HCT116 (cell line): Measurements from ENCODE around the gene SNTG2. TPM values are rescaled to one million over a fixed set of nuclear protein-coding genes. Genes with fewer than 3 reads are reported as not detected.

Source experiments
- ATAC-seq: fragments of 200-7000 bp; cut with Tn5 transposase; 2 replicates; pipeline ENCODE4 v1.9.1; 2020; ENCODE audit warnings: mild to moderate bottlenecking, moderate library complexity
- BruUV-seq: library from RNA; stranded (reverse); fragments of 400-500 nt; replicated peaks from 2 replicates; lab custom pipeline; 2021; lab: Mats Ljungman, UMichigan
- CTCF ChIA-PET: fragments of 300-600 bp; sonication (Branson Sonifier 250); formaldehyde crosslinking; loops from one replicate; lab custom pipeline; 2021; ENCODE audit warnings: antibody characterized with exemption; lab: Charles Lee
- POLR2A ChIA-PET: fragments of 300-600, 350-600 bp; sonication (Branson Sonifier 250); formaldehyde crosslinking; loops from one replicate; lab custom pipeline; 2021; ENCODE audit warnings: antibody characterized with exemption; lab: Charles Lee
- RAD21 ChIA-PET, 2 experiments: fragments of 300-600 bp; sonication (Branson Sonifier 250); formaldehyde crosslinking; loops; one replicate each; lab custom pipeline; 2023; ENCODE audit warnings: low total read pairs in 2 of 2; ENCODE audit not compliant: uncharacterized antibody in 2 of 2, unreplicated experiment in 2 of 2, low non-redundant PET in 1 of 2; lab: Charles Lee
- DNase-seq: peaks from one replicate; pipeline ENCODE4 v3.0.0-alpha.2; 2010; ENCODE audit warnings: low read depth, low spot score
- H2AFZ ChIP-seq: fragments of 200-600 bp; shearing (Covaris generic), sonication (generic); 2 replicates; pipeline ENCODE4 v1.6.1; 2017; ENCODE audit warnings: low read depth, mixed run types, mixed read lengths, antibody characterized with exemption, low read length; ENCODE audit not compliant: poor library complexity, severe bottlenecking
- H3K27ac ChIP-seq: 2 replicates; pipeline ENCODE4 v1.5.1; 2012; ENCODE audit warnings: low read depth, low read length
- H3K27me3 ChIP-seq: fragments of 200-600 bp; sonication (generic); 2 replicates; pipeline ENCODE4 v1.6.1; 2016; ENCODE audit warnings: mixed run types, low read length, mixed read lengths; ENCODE audit not compliant: insufficient read depth
- H3K36me3 ChIP-seq, 2 experiments: fragments of 200-500 bp in 1 of 2; fragments of 200-600 bp in 1 of 2; sonication (Bioruptor generic) in 1 of 2; sonication (generic) in 1 of 2; 2 replicates each; pipeline versions ENCODE4 v1.5.1 to v1.6.1; 2014 to 2016; ENCODE audit warnings: low read length in 2 of 2, inconsistent platforms in 1 of 2, mixed read lengths in 1 of 2, mixed run types in 1 of 2; ENCODE audit not compliant: insufficient read depth in 2 of 2, control insufficient read depth in 1 of 2
- H3K4me1 ChIP-seq, 2 experiments: fragments of 200-600 bp in 1 of 2; sonication (generic) in 1 of 2; 2 replicates each; pipeline versions ENCODE4 v1.5.1 to v1.6.1; 2012 to 2017; ENCODE audit warnings: low read length in 2 of 2, inconsistent platforms in 1 of 2, mild to moderate bottlenecking in 1 of 2, mixed read lengths in 1 of 2, mixed run types in 1 of 2, moderate library complexity in 1 of 2; ENCODE audit not compliant: insufficient read depth in 2 of 2, control insufficient read depth in 1 of 2
- H3K4me2 ChIP-seq: fragments of 200-600 bp; sonication (generic); 2 replicates; pipeline ENCODE4 v1.6.1; 2017; ENCODE audit warnings: mixed run types, low read length, mixed read lengths
- H3K4me3 ChIP-seq, 2 experiments: fragments of 200-600 bp in 1 of 2; sonication (generic) in 1 of 2; replicated peaks in 1 of 2; 2 replicates each; pipeline ENCODE4 v1.5.1; 2011 to 2016; ENCODE audit warnings: low read length in 2 of 2, control low read depth in 1 of 2, low read depth in 1 of 2, mild to moderate bottlenecking in 1 of 2, mixed read lengths in 1 of 2, mixed run types in 1 of 2
- H3K79me2 ChIP-seq: fragments of 200-600 bp; sonication (generic); 2 replicates; pipeline ENCODE4 v1.6.1; 2017; ENCODE audit warnings: mild to moderate bottlenecking, mixed run types, low read length, moderate library complexity, mixed read lengths; ENCODE audit not compliant: insufficient read depth
- H3K9ac ChIP-seq: fragments of 200-600 bp; sonication (generic); 2 replicates; pipeline ENCODE4 v1.6.1; 2016; ENCODE audit warnings: low read length, mixed read lengths
- H3K9me2 ChIP-seq: fragments of 200-600 bp; sonication (generic), shearing (Covaris generic); 2 replicates; pipeline ENCODE4 v1.6.1; 2017; ENCODE audit warnings: mixed run types, mild to moderate bottlenecking, moderate library complexity; ENCODE audit not compliant: insufficient read depth
- H3K9me3 ChIP-seq, 2 experiments: fragments of 200-500 bp in 1 of 2; fragments of 200-600 bp in 1 of 2; sonication (Bioruptor generic) in 1 of 2; sonication (generic) in 1 of 2; 2 replicates each; pipeline ENCODE4 v1.6.1; 2014 to 2017; ENCODE audit warnings: low read length in 2 of 2, mixed read lengths in 2 of 2, inconsistent platforms in 1 of 2, low read depth in 1 of 2, mild to moderate bottlenecking in 1 of 2, mixed run types in 1 of 2, moderate library complexity in 1 of 2; ENCODE audit not compliant: control insufficient read depth in 1 of 2, insufficient read depth in 1 of 2
- H4K20me1 ChIP-seq: fragments of 200-600 bp; sonication (generic), shearing (Covaris generic); 2 replicates; pipeline ENCODE4 v1.6.1; 2017; ENCODE audit warnings: mixed run types, mild to moderate bottlenecking, moderate library complexity; ENCODE audit not compliant: insufficient read depth
- ATF3 ChIP-seq: IDR thresholded peaks from 2 replicates; pipeline ENCODE4 v1.6.1; 2012
- CBX3 ChIP-seq: IDR thresholded peaks from 2 replicates; pipeline ENCODE4 v1.6.1; 2012; ENCODE audit warnings: low read depth
- CEBPB ChIP-seq: IDR thresholded peaks from 2 replicates; pipeline ENCODE4 v1.6.1; 2012; ENCODE audit warnings: low read depth
- CTCF ChIP-seq, 3 experiments: fragments of 200-600 bp in 1 of 3; sonication (generic) in 1 of 3; IDR thresholded peaks in 2 of 3; conservative IDR thresholded peaks in 1 of 3; 2 replicates each; pipeline ENCODE4 v1.5.1; 2012 to 2017; ENCODE audit warnings: low read depth in 2 of 3, low read length in 2 of 3, antibody characterized with exemption in 1 of 3, borderline replicate concordance in 1 of 3, control low read depth in 1 of 3, mild to moderate bottlenecking in 1 of 3, mixed read lengths in 1 of 3, mixed run types in 1 of 3, moderate library complexity in 1 of 3; ENCODE audit not compliant: insufficient read depth in 1 of 3
- EGR1 ChIP-seq: IDR thresholded peaks from 2 replicates; pipeline ENCODE4 v1.6.1; 2012; ENCODE audit warnings: low read depth
- EZH2 ChIP-seq: fragments of 200-600 bp; sonication (generic); IDR thresholded peaks from 2 replicates; pipeline ENCODE4 v1.6.1; 2017; ENCODE audit warnings: antibody characterized with exemption, mixed run types
- EZH2phosphoT487 ChIP-seq: fragments of 200-600 bp; IDR thresholded peaks from 2 replicates; pipeline ENCODE4 v1.6.1; 2018; ENCODE audit warnings: antibody characterized with exemption, borderline replicate concordance
- JUND ChIP-seq: IDR thresholded peaks from 2 replicates; pipeline ENCODE4 v1.6.1; 2012
- MAX ChIP-seq: IDR thresholded peaks from 2 replicates; pipeline ENCODE4 v1.6.1; 2012
- POLR2A ChIP-seq: IDR thresholded peaks from 2 replicates; pipeline ENCODE4 v1.7.0; 2011; ENCODE audit warnings: borderline replicate concordance; ENCODE audit not compliant: insufficient read depth, insufficient read length; ENCODE audit errors: extremely low read depth
- POLR2AphosphoS5 ChIP-seq: IDR thresholded peaks from 2 replicates; pipeline ENCODE4 v1.6.1; 2011; ENCODE audit warnings: mild to moderate bottlenecking, low read depth, low read length, moderate library complexity
- SIN3A ChIP-seq: IDR thresholded peaks from 2 replicates; pipeline ENCODE4 v1.6.1; 2012; ENCODE audit warnings: low read depth
- SRF ChIP-seq: IDR thresholded peaks from 2 replicates; pipeline ENCODE4 v1.6.1; 2012; ENCODE audit warnings: low read depth
- TCF7L2 ChIP-seq: IDR thresholded peaks from 2 replicates; pipeline ENCODE4 v1.7.0; 2011; ENCODE audit warnings: borderline replicate concordance, inconsistent platforms; ENCODE audit not compliant: insufficient read depth, insufficient read length; ENCODE audit errors: extremely low read depth
- YY1 ChIP-seq: IDR thresholded peaks from 2 replicates; pipeline ENCODE4 v1.6.1; 2011; ENCODE audit warnings: low read length, low read depth, moderate library complexity, mild to moderate bottlenecking; ENCODE audit not compliant: insufficient replicate concordance; ENCODE audit errors: extremely low read depth
- ZBTB33 ChIP-seq: IDR thresholded peaks from 2 replicates; pipeline ENCODE4 v1.6.1; 2011; ENCODE audit warnings: mild to moderate bottlenecking, low read length, moderate library complexity; ENCODE audit not compliant: insufficient replicate concordance; ENCODE audit errors: extremely low read depth
- ZNF274 ChIP-seq: fragments of 200-500 bp; sonication (Bioruptor generic); IDR thresholded peaks from 2 replicates; pipeline ENCODE4 v1.6.1; 2014; ENCODE audit warnings: mild to moderate bottlenecking, low read depth, low read length, inconsistent platforms
- intact Hi-C: fragments of 100-400 bp; cut with micrococcal nuclease; formaldehyde crosslinking; loops from 2 replicates; pipeline ENCODE4 v1.10.0; 2022
- total RNA-seq: library from RNA; stranded (reverse); gene quantifications from one replicate; pipeline ENCODE4 v1.2.1, GENCODE V29; 2021; ENCODE audit not compliant: unreplicated experiment

The SNTG2 gene
- total RNA-seq, 1 experiment from 2014 or later: not detected

- TF ChIP-seq POLR2A (no peak), ZBTB33 (no peak), CEBPB (no peak), ZNF274 (no peak), CTCF (IDR thresholded peaks at IDR 0.05 in 2 of 3, conservative IDR thresholded peaks at IDR 0.05 in 1 of 3; ENCODE audit: borderline replicate concordance in 1 of 3, insufficient read depth in 1 of 3, low read depth in 2 of 3, low read length in 2 of 3) (no peak)
Measured at GRCh38 chr2:1249897-1250687, 299.4 kb downstream of the SNTG2 start (continued).

- Histone ChIP-seq H3K9me2 (no peaks in the 10 kb centered on the region), H3K36me3 (no peaks in the 10 kb centered on the region), H2AFZ (no peak overlapping the region), H3K4me1 (no peaks in the 10 kb centered on the region), H3K27ac (no peak overlapping the region), H3K9me3 (no peaks in the 10 kb centered on the region), H3K27me3 (peaks cover 42% of the 10 kb centered on the region; the same call in 1 of the 2 replicates), H3K4me3 (no peak overlapping the region), H3K9ac (no peak overlapping the region), H4K20me1 (no peaks in the 10 kb centered on the region), H3K79me2 (no peaks in the 10 kb centered on the region), H3K4me2 (no peak overlapping the region)
- BruUV-seq: no TSS peak
- RAD21 ChIA-PET: no interaction called here
- POLR2A ChIA-PET: no interaction called here
- intact Hi-C loops: no loop called here
- ATAC-seq (no peak), DNase-seq (no peak)
- CTCF ChIA-PET: no interaction called here
- TF ChIP-seq POLR2A (no peak), EGR1 (no peak), ZNF274 (no peak), ZBTB33 (no peak), SIN3A (no peak), ATF3 (no peak), JUND (no peak), POLR2AphosphoS5 (no peak), TCF7L2 (no peak), CBX3 (no peak), EZH2phosphoT487 (no peak), MAX (no peak), SRF (no peak), EZH2 (no peak), YY1 (no peak)
Measured at GRCh38 chr2:1251520-1251919, 300.9 kb downstream of the SNTG2 start.
